Stomach (tissue), 9 donors: ENCODE data around the gene MRE11. TPM values are rescaled to one million over a fixed set of nuclear protein-coding genes. Genes with fewer than 3 reads are reported as not detected.
"Not testable (repeated sequence)": the region's sequence is repeated elsewhere in the genome, so short reads cannot be mapped to it uniquely, and the experiment has no call there.

Experiments used
- DNase-seq, 2 donors: peaks; one replicate each; pipeline versions ENCODE4 v3.0.0 to v3.0.0-alpha.2; 2013 to 2019
- H3K27ac ChIP-seq, 5 donors: fragments of 200-600 bp in 4 of 5; sonication (generic) in 4 of 5; one replicate each; pipeline ENCODE4 v1.5.1; 2013 to 2019; ENCODE audit warnings: mild to moderate bottlenecking in 1 of 5, moderate library complexity in 1 of 5
- H3K27me3 ChIP-seq, 3 donors: fragments of 200-600 bp; sonication (generic); one replicate each; pipeline ENCODE4 v1.5.1; 2017 to 2019; ENCODE audit warnings: mixed run types in 1 of 3
- H3K36me3 ChIP-seq, 4 donors: fragments of 200-600 bp; sonication (generic); 1 replicate in 3 of 4; 2 replicates in 1 of 4; pipeline ENCODE4 v1.5.1; 2016 to 2019
- H3K4me1 ChIP-seq, 4 donors: fragments of 200-600 bp; sonication (generic); one replicate each; pipeline ENCODE4 v1.5.1; 2016 to 2019
- H3K4me3 ChIP-seq, 4 donors: fragments of 200-600 bp; sonication (generic) in 3 of 4; one replicate each; pipeline ENCODE4 v1.5.1; 2016 to 2019; ENCODE audit warnings: mild to moderate bottlenecking in 1 of 4
- H3K9me3 ChIP-seq, 4 donors: fragments of 200-600 bp; sonication (generic); one replicate each; pipeline ENCODE4 v1.5.1; 2016 to 2019
- EP300 ChIP-seq: sonication (generic); formaldehyde crosslinking; IDR thresholded peaks from one replicate; pipeline ENCODE4 v1.6.1; 2017; ENCODE audit warnings: antibody characterized with exemption
- POLR2A ChIP-seq, 4 donors: fragments of 450-650 bp; IDR thresholded peaks; one replicate each; pipeline ENCODE4 v1.6.1; 2016; ENCODE audit warnings: antibody characterized with exemption in 4 of 4, control low read depth in 2 of 4, mild to moderate bottlenecking in 1 of 4, moderate library complexity in 1 of 4
- POLR2AphosphoS5 ChIP-seq, 3 donors: sonication (generic); formaldehyde crosslinking; IDR thresholded peaks; one replicate each; pipeline ENCODE4 v1.6.1; 2016; ENCODE audit warnings: antibody characterized with exemption in 3 of 3
- WGBS, 5 donors: extraction: QIAGEN DNeasy Blood & Tissue Kit in 3 of 5; methylation state at CpG; one replicate each; pipeline versions ENCODE4 v1.1.5 to v1.1.7; 2013 to 2018; 5-methylcytosine and 5-hydroxymethylcytosine counted together
- intact Hi-C: fragments of 100-400 bp; cut with DNase I; formaldehyde crosslinking; loops from one replicate; pipeline ENCODE4 v1.15.1; 2023; ENCODE audit warnings: low total_unique reads
- polyA plus RNA-seq, 3 donors: library from polyadenylated mRNA; stranded (reverse); fragments of 200-250 nt; gene quantifications; one replicate each; pipeline ENCODE4 v1.2.3, GENCODE V29; 2013
- total RNA-seq, 5 donors: library from RNA; depleted of rRNA; stranded (reverse); fragments of >200 nt; gene quantifications; one replicate each; pipeline versions ENCODE4 v1.1.0 to v1.2.3, GENCODE V29; 2014 to 2016
- TF ChIP-seq, protein P1 (sequence below), 7 experiments: fragments of 450-650 bp in 4 of 7; fragments of 200-600 bp in 3 of 7; sonication (generic) in 3 of 7; IDR thresholded peaks; one replicate each; pipeline ENCODE4 v1.5.1; 2016 to 2019; ENCODE audit warnings: antibody characterized with exemption in 7 of 7, control low read depth in 2 of 7, mild to moderate bottlenecking in 1 of 7
- donor health status: healthy with polysubstance abuse.
- donor health status: Bipolar disorder and iron deficiency.
- donor health status: healthy.

The MRE11 gene
- total and polyA plus RNA-seq, 8 donors, result 1.5 to 39.3 (median 6.3) TPM

DNA sequence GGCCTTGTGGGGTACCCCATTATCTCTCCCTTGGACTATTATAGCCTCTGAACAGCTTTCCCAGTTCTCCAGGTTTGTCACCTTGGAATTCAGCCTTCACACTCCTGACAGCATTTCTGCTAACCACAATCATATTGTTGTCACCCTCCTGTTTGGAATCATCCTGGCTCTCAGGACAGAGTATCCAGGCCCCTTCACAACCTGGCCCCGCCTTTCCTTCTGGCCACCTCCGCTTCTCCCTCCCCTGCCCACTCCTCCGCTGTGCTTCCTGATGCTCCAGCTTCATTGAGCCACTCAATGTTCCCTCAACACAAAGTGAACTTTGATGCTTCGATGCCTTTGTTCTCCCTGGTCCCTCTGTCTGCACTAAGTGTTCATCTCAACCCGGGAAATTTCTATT lies 95.5 kb downstream of the MRE11 start:
- 68 to 80% (median 74%) methylated on average over 5 of the region's 5 CpGs for WGBS, 5 donors
- Histone ChIP-seq H3K4me1 (peaks cover 7 to 14% (median 11%) of the 10 kb centered on the region in 4 donors), H3K27me3 (peaks cover 0 to 45% (median 22%) of the 10 kb centered on the region in 3 donors), H3K36me3 (no peaks in the 10 kb centered on the region), H3K27ac (no peak overlapping the region), H3K9me3 (no peaks in the 10 kb centered on the region), H3K4me3 (no peak overlapping the region)
- TF ChIP-seq POLR2A (IDR thresholded peaks at IDR 0.05) (no peak), EP300 (no peak)
- TF ChIP-seq, protein P1, sequence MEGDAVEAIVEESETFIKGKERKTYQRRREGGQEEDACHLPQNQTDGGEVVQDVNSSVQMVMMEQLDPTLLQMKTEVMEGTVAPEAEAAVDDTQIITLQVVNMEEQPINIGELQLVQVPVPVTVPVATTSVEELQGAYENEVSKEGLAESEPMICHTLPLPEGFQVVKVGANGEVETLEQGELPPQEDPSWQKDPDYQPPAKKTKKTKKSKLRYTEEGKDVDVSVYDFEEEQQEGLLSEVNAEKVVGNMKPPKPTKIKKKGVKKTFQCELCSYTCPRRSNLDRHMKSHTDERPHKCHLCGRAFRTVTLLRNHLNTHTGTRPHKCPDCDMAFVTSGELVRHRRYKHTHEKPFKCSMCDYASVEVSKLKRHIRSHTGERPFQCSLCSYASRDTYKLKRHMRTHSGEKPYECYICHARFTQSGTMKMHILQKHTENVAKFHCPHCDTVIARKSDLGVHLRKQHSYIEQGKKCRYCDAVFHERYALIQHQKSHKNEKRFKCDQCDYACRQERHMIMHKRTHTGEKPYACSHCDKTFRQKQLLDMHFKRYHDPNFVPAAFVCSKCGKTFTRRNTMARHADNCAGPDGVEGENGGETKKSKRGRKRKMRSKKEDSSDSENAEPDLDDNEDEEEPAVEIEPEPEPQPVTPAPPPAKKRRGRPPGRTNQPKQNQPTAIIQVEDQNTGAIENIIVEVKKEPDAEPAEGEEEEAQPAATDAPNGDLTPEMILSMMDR (IDR thresholded peaks at IDR 0.05), result no peak
- intact Hi-C loops, result loop anchor here (10.0 kb wide), 1 partner anchor 493 kb away; no protein-coding TSS in a partner anchor
- DNase-seq, result no peak

DNA sequence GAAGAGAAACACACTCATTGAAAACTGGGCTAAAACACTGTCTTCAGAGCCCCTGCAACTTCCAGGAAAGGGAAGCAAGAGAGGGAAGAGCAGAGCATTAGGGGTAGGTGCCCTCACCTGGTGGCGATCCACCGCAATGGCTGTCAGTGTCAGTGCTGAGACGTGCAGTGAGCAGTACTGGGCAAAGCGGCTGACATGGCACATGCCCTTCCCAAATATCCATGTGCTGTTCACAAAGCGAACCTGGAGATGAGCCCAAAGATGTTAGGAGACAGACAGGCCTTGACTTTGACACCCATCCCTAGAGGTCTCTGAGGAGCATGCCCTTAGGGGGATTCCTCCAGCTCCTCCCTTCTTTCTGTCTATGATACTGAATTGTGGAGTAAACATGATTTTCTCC lies 97.4 kb downstream of the MRE11 start:
- WGBS, 5 donors, result 83 to 90% (median 88%) methylated on average over 5 of the region's 5 CpGs
- H3K9me3 ChIP-seq, result no peaks in the 10 kb centered on the region
- intact Hi-C loops, result loop anchor here (10.0 kb wide), 1 partner anchor 491 kb away; no protein-coding TSS in a partner anchor
- DNase-seq, result no peak
- no peaks in the 10 kb centered on the region for H3K36me3 ChIP-seq
- peaks cover 3 to 7% (median 6%) of the 10 kb centered on the region in 4 donors for H3K4me1 ChIP-seq
- TF ChIP-seq POLR2A (IDR thresholded peaks at IDR 0.05) (no peak), POLR2AphosphoS5 (IDR thresholded peaks at IDR 0.05) (no peak), EP300 (no peak)
- TF ChIP-seq, protein P1 (IDR thresholded peaks at IDR 0.05), result no peak
- no peak overlapping the region for H3K4me3 ChIP-seq
- peaks cover 0 to 28% (median 13%) of the 10 kb centered on the region in 3 donors for H3K27me3 ChIP-seq
- no peak overlapping the region for H3K27ac ChIP-seq

DNA sequence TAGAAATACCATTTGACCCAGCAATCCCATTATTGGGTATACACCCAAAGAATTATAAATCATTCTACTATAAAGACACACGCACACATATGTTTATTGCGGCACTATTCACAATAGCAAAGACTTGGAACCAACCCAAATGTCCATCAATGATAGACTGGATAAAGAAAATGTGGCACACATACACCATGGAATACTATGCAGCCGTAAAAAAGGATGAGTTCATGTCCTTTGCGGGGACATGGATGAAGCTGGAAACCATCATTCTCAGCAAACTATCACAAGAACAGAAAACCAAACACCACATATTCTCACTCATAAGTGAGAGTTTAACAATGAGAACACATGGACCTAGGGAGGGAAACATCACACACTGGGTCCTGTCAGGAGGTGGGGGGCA lies 101.7 kb downstream of the MRE11 start:
- not testable (repeated sequence) for H3K9me3 ChIP-seq, H3K27me3 ChIP-seq, DNase-seq, H3K4me3 ChIP-seq, H3K4me1 ChIP-seq, H3K27ac ChIP-seq, H3K36me3 ChIP-seq
- intact Hi-C loops, result loop anchor here (10.0 kb wide), 1 partner anchor 487 kb away; no protein-coding TSS in a partner anchor
- WGBS, 5 donors, result 79 to 96% (median 90%) methylated on average over 4 of the region's 4 CpGs

DNA sequence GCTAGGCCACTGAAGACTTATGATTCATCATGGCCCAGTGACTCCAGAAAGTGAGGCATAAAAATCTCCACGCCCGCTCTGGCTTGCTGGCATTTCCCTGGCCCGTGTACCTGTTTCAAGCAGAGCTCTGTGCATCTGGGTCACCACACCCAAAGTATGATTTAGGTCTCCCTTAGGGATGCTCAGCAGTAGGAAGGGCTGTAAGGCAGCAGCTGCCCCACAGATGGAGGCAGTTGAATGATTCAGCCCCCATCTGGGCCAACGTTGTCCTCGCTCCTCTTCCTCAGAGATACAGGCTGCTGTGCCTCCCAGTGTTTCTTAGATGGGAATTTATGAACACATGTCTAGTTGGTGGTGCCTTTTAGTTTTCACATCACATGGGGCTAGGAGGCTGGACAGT lies 114.0 kb downstream of the MRE11 start:
- TF ChIP-seq EP300 (no peak), POLR2AphosphoS5 (IDR thresholded peaks at IDR 0.05) (no peak), POLR2A (IDR thresholded peaks at IDR 0.05) (no peak)
- TF ChIP-seq, protein P1 (IDR thresholded peaks at IDR 0.05), result no peak
- Histone ChIP-seq H3K4me1 (no peaks in the 10 kb centered on the region), H3K4me3 (no peak overlapping the region), H3K27ac (no peak overlapping the region), H3K9me3 (no peaks in the 10 kb centered on the region), H3K27me3 (no peaks in the 10 kb centered on the region), H3K36me3 (no peaks in the 10 kb centered on the region)
- DNase-seq, result no peak
- intact Hi-C loops, result no loop called here
- WGBS, 5 donors, result 77 to 88% (median 85%) methylated on average over 5 of the region's 5 CpGs

DNA sequence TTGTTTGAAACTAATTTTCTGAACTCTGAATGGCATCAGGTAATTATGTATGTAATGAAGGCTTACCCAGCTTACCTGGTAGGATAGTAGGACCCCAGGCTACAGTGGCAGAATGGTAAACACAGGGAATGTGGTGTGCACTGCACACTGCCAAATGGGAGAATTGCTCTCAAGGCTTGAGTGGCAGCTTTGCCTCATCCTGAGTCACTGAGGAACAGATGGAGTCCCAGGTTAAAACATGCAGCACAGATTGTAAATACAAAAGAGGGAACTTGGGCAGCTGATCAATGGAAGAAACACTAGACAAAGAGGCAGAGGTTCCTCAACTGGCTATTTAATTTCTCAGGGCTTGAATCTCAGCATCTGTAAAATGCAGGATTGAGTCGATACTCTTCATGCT lies 116.8 kb downstream of the MRE11 start:
- intact Hi-C loops, result no loop called here
- 87 to 96% (median 90%) methylated on average over 1 of the region's 1 CpG for WGBS, 5 donors

DNA sequence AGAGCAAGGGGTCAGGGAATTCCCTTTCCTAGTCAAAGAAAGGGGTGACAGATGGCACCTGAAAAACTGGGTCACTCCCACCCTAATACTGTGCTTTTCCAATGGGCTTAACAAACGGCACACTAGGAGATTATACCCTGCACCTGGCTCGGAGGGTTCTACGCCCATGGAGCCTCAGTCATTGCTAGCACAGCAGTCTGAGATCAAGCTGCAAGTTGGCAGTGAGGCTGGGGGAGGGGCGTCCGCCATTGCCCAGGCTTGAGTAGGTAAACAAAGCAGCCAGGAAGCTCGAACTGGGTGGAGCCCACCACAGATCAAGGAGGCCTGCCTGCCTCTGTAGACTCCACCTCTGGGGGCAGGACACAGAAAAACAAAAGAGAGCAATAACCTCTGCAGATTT lies 123.1 kb downstream of the MRE11 start:
- H3K4me3 ChIP-seq, intact Hi-C loops, H3K36me3 ChIP-seq, DNase-seq, H3K9me3 ChIP-seq, H3K27ac ChIP-seq, H3K4me1 ChIP-seq, H3K27me3 ChIP-seq: not testable (repeated sequence)
- 58 to 73% (median 63%) methylated on average over 3 to 6 of the region's 6 CpGs for WGBS, 5 donors

More for the DNA sequence above, 116.8 kb downstream of the MRE11 start:
- H3K9me3 ChIP-seq, result no peaks in the 10 kb centered on the region
- H3K4me3 ChIP-seq, result no peak overlapping the region
- TF ChIP-seq POLR2A (IDR thresholded peaks at IDR 0.05) (no peak), EP300 (no peak), POLR2AphosphoS5 (IDR thresholded peaks at IDR 0.05) (no peak)
- TF ChIP-seq, protein P1 (IDR thresholded peaks at IDR 0.05), result no peak
- no peaks in the 10 kb centered on the region for H3K27me3 ChIP-seq
- no peak for DNase-seq
- H3K36me3 ChIP-seq, result no peaks in the 10 kb centered on the region
- no peak overlapping the region for H3K27ac ChIP-seq
- H3K4me1 ChIP-seq, result no peaks in the 10 kb centered on the region
